Gastrocnemius medialis (tissue), 4 donors: ENCODE results near the gene RBFOX2.

ENCODE experiments used
- CTCF ChIP-seq, 5 experiments: fragments of 450-650 bp in 3 of 5; fragments of 200-600 bp in 2 of 5; sonication (generic) in 2 of 5; IDR thresholded peaks in 4 of 5; conservative IDR thresholded peaks in 1 of 5; 1 replicate in 4 of 5; 2 replicates in 1 of 5; pipeline ENCODE4 v1.5.1; 2016 to 2019; ENCODE audit warnings: antibody characterized with exemption in 5 of 5, mild to moderate bottlenecking in 3 of 5, moderate library complexity in 3 of 5
- POLR2A ChIP-seq, 2 donors: fragments of 450-650 bp; IDR thresholded peaks; one replicate each; pipeline ENCODE4 v1.6.1; 2017; ENCODE audit warnings: antibody characterized with exemption in 2 of 2, mild to moderate bottlenecking in 2 of 2, moderate library complexity in 2 of 2

- TF ChIP-seq POLR2A (IDR thresholded peaks at IDR 0.05), result no peak
- TF ChIP-seq CTCF (IDR thresholded peaks at IDR 0.05 in 4 of 5, conservative IDR thresholded peaks at IDR 0.05 in 1 of 5), result no peak
Observed at GRCh38 chr22:36009085-36009484, 19.5 kb downstream of the RBFOX2 start.
